Raji (cell line): ENCODE results near the gene LMOD1.

ENCODE experiments used
- POLR2A ChIP-seq: IDR thresholded peaks from 2 replicates; pipeline ENCODE4 v1.6.1; 2011; ENCODE audit warnings: low read depth, low read length, control low read depth; ENCODE audit not compliant: insufficient read depth

The LMOD1 gene

DNA sequence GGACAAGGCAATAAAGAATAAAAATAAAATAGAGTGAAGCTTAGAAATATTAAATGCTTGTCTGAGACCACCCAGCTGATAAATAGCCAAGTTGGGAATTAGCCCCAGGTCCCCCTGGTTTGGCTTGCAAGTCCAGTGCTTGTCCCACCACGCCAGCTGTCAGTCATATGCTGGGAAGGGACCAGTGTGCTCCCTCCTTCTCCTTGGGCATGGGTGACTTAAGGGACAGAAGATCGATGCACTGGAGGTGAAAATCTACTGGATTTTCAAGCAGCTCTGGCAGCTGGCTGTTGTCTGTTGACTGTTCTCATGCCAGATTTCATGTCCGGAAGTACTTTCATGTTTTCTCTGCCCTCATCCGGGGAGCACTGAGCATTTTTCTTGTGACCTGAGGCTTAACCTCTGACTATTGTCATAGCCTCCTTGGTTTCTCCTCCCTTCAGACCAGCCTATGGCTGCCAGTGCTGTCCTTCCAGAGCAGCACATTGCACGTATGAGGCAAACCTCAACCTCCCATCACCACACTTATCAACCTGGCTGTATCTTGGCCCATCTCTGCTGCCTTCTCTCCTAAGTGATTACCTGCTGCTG, 12.4 kb downstream of the LMOD1 start:
- TF ChIP-seq POLR2A, result no peak

DNA sequence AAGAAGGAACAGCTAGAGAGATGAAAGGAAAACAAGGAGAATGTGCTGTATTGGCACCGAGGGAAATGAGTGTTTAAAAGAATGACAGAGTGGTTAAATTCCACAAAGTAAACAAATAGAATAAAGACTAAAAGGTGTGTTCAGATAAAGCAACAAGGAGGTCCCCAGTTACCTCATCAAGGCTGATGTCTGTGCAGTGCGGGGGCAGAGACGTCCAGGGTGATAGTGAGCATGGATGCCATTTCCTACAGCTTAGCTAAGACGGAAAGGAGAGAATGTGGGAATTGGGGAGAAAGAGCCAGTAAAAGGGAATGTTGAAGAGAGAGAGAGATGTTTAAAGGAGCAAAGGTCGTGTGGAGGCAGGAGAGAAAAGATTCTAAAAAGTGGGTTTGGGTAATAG, 15.5 kb downstream of the LMOD1 start:
- no peak for TF ChIP-seq POLR2A

DNA sequence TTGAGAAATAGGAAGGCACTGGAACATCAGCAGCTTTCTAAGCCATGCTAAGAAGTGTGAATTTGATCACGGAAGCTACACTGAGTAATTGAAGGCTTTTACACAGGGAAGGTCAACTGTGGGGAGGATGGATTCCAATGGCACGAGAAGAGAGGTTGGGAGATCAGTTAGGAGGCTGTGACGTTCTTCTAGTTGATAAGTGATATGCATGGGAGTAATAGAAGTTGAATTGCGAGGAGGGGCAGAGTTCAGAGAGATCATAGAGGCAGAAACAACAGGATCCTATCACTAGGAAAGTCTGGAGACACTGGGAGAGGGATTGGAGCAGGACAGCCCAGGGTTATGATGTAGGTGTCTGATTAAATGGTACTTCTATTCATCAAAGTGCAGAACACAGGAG, 16.2 kb downstream of the LMOD1 start:
- TF ChIP-seq POLR2A, result no peak

DNA sequence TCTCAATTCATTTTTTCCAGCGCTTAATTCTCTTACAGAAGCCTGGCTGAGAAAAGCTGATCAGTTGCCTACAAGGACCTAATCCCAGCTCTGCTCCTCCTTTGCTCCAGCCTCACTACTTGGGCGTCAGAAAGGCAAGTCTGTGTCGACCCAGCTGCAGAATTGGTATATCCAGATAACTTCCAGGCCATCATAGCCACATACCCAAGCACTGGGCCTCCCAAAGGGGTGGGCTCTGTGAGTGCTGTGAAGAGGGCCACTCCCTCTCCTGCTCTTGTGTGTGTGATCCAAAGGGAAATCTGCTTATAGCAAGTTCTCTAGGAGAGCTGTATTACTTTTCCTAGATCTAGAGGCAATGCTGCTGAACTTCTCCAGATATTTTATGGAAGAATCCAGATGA, 18.1 kb downstream of the LMOD1 start:
- no peak for TF ChIP-seq POLR2A

DNA sequence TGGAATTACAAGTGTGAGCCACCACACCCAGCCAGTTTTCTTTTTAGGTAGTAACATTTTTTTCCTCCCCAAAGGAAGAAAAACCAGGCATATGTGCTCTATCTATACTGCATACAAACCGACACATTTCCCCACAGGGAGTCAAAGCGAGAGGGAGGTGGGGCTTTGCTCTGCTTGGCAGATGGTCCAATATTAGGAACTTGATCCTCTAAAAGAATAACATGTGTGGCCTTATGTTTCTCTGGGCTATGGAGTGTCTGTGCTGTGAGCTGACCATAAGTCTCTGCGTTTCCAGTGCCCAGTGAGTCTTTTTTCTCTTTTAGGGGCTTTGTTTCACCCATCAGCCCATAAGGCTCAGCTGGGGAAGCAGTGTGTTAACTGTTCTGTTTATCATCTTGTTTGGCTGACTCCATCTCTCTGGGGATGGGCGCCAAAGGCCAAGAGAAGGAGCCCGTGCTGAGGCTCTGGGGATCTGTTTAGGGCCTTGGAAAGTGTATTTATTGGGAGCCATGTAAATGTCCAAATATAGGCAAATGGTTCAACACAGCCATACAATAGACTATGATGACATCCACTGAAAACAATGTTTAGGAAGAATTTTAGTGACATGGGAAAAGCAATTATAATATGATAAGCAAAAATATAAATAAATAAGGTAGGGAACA, 20.2 kb downstream of the LMOD1 start:
- TF ChIP-seq POLR2A, result no peak

DNA sequence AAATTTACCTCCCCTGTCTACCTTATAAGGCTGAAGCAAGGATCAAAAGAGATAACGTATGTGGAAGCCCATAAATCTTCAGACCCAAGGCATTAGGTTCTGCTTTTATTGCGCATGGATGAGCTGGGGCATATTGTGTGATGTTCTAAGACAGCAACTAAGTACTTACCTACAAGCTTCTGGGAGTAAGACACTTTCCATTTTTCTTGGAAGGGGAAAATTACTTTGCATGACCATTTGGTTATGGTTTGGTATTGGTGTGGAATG, 21.1 kb downstream of the LMOD1 start:
- TF ChIP-seq POLR2A, result no peak

DNA sequence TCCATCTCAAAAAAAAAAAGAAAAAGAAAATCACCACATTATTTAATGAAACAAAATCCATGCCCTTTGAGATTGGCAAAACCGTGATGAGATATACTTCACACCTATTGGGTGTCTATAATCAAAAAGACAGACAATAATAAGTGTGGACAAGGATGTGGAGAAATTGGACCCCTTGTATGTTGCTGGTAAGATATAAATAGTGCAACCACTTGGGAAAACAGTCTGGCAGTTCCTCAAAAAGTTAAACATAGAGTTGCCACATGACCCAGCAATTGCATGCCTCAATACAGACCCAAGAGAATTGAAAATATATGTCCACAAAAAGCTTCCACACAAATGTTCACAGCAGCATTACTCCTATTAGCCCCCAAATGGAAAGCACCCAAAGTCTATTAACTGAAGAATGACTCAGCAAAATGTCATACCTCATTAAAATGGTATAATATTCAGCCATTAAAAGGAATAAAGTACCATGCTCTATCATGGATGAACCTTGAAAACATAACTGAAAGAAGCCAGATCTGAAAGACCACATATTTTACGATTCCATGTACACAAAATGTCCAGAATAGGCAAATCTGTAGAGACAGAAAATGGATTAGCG, 24.3 kb downstream of the LMOD1 start:
- TF ChIP-seq POLR2A, result no peak

DNA sequence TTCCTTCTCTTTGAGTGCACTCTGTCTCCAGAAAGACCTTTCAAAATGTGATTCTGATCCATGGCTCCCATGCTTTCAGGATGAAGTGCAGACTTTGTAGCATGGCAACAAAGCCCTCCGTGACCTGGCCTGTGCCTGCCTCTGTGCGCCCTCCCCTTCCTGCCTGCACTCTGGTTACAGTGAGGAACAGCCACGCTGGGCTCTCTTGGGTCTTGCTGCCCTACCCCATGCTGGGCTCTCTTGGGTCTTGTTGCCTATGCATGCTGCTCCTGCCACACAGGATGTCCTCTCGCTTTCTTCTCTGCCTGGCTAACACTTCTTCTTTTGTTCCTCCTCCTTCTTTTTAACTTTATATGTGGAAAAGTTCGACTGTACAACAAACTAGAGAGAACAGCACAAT, 28.0 kb downstream of the LMOD1 start:
- no peak for TF ChIP-seq POLR2A

DNA sequence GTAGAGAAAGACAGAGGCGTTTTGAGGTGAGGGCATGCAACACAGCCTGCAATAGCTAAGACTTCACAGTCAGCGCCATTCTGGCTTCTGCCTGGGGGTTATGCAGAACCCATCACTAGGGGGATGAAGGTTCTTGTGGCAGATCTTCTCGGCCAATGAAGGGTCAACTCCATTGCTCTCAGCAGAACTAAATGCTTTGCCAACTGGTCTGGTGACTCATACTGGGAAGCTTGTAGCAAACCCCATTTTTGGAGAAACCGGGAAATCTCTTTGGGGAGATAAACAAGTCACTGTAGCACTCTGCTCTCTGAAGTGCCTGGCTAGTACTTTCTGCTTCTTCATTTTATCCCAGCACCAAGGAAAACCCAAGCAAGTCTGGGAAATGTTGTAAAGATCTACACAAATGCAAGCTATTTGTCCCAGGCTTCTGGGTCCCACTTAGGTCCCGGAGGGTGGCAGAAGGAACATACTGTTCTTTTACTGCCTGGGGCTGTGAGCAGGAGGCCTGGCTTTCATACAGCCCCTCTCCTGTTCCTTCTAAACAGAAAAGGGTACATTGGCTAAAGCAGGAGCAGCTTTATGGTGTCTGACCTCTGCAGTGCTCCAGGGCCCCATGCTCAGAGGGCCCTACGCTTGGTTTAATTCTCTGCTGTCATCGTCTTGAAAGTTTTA, 28.9 kb downstream of the LMOD1 start:
- no peak for TF ChIP-seq POLR2A

DNA sequence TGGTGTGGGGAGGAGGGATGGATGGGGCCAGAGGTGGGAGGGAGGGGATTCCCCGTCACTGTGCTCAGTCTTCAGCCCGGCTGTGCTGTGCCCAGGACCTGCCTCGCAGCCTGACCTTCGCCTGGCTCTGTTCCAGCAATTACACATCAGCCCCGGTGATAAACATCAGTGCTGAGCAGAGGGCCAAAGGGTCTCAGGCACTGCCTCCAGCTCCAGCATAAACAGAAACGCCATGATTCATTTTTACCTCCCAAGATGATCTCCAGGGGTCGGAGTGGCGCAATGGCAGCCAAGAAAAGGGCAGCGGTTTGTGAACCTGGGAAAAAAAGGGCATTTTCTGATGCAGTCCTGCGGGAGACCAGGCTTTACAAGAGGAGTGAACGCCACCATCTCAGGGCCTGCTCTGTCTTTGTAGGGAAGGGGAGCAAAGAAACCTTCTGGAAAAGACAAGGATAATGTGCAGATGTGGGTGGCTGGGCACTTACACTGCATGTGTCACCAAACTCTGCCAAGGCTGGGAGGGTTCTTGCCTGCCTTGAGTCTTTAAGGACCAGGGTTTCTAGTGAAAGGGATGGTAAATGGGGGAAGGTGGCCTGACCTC, 29.6 kb downstream of the LMOD1 start:
- TF ChIP-seq POLR2A, result no peak

DNA sequence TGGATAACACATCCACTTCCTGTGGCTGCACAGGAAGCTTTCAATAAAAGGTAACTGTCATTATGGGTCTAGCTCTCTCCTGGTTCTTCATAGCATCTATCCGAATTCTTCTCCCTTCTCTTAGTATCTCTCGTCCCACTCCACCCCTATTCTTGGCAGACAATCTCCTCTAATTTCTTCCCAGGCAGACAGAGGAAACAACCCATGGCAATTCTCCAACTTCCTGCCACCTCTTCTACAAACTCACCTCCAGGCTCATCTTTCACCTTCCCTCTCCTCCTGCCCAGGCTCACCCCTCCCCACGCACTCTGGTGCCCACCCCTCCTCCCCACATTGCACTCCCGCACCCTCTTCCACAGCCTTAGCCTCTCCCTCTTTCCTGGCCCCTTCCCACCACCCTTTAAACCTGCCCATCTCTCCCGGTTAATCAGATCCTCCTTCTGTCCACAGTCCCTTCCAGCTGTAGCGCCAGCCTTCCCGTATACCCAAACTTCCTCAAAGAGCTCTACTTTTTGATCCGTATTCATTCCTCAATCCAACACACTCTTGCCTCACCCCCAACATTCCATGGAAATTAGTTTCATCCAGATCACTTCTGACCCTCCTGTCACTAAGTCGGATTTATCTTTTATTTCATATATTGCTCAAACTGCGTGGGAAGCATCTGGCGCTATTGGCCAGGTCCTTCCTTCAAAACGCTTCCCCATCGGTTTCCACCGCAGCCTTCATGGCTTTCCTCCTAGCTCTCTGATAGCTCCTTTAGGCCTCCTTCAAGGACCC, 31.7 kb downstream of the LMOD1 start:
- no peak for TF ChIP-seq POLR2A

DNA sequence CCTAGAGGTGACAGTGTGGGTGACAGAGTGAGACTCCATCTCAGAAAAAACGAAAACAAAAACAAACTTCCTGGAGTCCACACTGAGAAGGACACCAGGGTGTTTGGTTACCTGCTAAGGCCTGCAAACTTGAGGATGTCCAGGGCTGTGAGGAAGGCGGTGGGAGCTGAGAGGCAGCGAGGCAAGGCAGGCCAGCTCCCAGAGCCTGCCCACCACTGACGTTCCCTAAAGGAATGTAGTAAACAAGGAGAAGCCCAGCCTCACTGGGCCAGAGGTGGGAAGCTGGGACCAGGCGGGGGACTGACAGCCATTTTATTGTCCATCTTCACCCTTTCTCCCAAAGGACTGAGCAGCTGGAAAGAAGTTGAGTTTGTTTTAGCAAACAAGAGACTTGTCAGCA, 33.5 kb downstream of the LMOD1 start:
- no peak for TF ChIP-seq POLR2A

DNA sequence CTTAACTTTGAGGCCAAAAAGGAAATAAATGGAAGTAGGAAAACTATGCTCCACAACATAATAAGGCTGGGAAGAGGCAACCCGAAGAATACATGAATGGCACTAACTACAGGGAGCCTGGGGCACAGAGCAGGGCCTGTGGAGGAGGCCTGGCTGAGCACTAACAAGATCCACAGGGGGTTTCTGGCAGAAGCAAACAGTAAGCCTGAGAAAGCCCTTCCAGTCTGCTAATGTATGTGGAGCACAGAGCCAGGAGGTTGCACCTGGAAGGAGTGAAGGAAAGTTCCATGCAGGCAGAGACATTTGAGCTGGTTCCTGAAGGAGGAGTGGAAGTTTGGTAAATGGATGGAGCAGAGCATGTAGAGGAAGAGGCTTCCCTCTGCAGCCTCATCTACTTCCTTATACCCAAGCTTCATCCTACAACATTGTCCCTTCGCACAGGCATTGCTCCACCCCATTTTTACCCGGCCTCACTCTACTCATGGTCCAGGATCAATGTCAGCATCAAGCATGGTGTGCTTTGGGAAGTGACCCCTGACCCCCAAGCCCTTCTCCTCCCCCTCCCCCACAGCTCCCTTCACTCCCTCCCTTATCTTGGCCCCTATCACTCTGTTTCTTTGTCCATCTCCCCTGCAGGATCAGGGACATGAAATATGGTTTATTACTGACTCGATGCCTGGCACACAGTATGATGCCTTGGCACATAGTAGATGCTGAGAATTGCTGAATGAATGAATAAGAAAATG, 34.3 kb downstream of the LMOD1 start:
- no peak for TF ChIP-seq POLR2A

DNA sequence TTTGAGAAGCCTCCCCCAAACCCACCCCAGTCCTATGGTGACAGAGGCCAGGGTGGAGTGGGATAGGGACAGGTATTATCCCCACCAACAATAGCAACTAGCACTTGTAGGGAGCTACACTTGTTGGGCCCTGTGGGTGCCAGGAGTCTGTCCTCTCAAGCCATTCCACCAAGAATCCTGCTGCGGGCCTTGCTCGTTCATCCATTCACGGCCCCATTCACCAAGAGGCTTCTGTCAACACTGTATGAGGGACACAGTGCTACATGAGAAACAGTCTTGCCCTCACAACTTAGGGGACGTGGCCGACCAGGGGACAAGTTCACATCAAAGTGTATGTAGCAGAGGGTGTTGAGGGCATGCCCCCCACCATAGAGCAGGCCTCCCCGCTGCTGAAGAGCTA, 38.7 kb downstream of the LMOD1 start:
- no peak for TF ChIP-seq POLR2A

DNA sequence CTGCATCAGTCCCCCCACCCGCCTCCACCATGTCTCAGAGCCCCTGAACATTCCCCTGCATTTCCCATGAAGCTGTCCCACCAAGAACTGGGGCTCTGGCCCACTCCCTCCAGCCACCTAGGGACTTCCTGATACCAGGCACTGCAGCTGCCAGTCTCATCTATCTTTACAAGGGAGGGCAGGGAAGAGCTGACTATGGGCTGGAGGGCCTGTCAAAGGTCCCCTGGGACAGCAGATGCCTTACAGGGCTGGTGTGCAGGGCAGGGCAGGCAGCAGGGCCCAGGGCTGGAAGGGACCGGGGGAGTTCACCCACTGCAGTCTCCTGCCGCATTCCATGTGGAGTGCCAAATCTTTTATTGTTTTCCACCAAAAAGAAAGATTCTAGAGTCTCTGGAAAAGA, 40.0 kb downstream of the LMOD1 start:
- TF ChIP-seq POLR2A, result no peak
